HuH-7 (cell line): Measurements from ENCODE around the gene CAPN9.
A peak's percentile ranks its signal among the peaks of the same experiment; 100 is the strongest.
"Not testable (repeated sequence)": the region's sequence is repeated elsewhere in the genome, so short reads cannot be mapped to it uniquely, and the experiment has no call there.

Experiments
- DNase-seq: peaks from one replicate; pipeline ENCODE4 v3.0.0; 2011; ENCODE audit warnings: low spot score

The CAPN9 gene

DNA sequence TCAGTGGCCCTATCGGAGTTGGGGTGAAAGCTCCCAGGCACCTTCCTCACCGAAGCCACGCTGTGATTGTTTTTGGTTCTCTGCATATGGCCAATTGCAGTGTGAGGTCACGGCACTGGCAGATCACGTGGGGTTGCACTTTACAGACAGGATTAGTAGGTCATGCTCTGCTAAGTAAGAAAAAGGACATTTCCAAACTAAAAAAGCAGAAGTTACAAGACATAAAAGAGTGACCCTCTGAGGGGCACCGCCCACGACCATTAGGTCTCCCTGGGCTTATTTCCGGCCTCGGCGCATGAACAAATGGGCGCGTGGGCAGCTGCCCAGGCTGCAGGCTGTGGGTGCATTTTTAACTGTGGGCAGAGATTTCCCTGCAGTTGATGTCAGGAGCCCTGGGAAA, 2.0 kb downstream of the CAPN9 start:
- no peak for DNase-seq

DNA sequence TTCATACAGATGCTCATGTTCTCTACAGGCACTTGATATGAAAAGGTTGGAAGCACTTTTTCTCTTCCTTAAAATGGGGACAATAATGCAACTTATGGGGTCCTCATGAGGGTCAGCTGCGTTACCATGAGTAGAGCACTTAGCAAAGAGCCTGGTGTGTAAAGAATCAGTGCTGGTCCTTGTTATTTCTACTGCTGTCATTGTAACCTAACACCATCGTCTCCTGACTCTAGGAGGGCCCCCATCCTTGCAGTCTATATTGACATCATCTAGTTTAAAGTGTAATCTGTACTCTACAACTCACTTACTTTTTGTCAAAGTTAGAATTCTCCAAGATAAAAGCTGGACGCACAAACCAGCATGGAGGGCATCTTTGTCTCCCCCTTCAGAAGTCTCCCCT, 2.4 kb downstream of the CAPN9 start:
- DNase-seq: no peak

DNA sequence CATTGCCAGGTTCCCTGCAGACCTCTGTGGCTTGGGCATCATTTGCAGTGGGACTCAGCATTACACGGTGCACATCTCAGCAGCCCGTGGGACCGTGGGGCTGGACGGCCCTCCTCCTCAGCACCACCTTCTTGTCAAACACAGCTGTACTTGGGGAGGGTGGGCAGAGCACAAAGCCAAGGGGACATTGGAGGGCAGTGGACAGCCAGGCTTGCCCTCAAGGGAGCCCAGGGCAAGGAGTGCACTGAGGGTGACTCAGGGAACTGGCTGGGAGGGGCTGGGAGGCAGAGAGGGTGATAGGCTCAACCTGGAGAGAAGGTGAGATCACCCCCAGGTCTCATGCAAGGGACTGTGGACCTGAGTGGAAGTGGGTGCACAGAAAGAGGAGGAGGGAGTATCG, 3.4 kb downstream of the CAPN9 start:
- DNase-seq: no peak

DNA sequence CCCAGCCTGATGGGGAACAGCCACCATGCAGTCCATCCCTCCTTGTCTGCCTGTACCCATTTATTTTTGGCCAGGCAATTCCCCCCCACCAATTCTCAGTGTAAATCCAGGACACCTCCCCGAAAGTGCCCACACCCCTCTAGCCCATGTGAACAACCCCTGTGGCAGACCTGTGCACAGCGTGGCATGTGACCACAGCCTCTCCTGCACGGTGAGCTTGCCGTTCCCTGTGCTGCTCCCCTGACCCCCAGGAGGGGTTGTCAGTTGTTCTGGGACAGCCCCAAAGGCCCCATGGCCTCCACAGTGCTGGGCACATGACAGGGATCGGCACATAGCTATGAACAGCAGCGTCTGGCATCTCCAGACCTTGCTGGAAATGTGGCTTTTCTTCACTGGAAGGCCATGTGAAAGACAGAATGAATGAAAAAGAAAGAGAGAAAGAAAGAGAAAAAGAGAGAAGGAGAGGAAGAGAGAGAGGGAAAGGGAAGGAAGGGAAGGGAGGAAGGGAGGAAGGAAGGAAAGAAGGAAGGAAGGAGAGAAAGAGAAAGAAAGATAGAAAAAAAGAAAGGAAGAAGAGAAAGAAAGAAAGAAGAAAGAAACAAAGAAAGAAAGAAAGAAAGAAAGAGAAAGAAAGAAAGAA, 3.9 kb downstream of the CAPN9 start:
- DNase-seq: no peak

DNA sequence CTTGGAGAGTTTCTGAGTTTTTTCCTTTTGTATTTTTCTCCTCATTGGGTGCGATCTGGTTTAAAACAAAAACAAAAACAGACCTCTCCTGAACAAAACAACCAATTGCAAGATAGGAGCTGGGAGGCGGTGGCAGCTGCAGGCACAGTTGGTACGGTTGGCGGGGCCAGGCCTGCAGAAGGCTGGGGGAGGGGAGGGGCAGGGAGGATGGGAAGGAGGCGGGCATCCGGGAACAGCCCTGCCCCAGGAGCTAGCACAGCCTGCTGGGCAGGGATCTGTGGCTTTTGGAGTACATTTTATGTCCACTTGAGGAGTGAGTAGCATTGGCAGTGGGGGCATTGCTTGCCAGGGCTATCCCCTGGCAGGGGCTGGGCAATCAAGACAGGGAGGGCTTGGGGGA, 5.2 kb downstream of the CAPN9 start:
- no peak for DNase-seq

DNA sequence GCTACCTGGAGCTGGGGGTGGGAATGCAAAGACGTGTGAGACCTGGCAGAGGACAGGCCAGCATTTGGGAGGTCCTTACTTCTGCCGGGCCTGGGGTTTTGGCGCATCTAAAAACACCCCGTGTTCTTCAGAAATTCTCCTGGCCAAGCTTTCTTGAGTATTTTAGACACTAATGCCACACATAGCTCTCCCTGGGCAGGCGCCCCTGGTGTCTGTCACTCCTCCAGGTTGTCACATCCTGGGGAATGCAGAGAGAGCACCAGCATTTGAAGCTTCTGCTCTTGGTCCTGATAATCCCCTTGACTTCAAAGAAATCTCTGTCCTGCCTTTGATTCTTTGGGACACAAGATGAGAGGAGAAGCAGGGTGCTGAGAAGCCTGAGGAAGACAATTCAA, 6.0 kb downstream of the CAPN9 start:
- no peak for DNase-seq

DNA sequence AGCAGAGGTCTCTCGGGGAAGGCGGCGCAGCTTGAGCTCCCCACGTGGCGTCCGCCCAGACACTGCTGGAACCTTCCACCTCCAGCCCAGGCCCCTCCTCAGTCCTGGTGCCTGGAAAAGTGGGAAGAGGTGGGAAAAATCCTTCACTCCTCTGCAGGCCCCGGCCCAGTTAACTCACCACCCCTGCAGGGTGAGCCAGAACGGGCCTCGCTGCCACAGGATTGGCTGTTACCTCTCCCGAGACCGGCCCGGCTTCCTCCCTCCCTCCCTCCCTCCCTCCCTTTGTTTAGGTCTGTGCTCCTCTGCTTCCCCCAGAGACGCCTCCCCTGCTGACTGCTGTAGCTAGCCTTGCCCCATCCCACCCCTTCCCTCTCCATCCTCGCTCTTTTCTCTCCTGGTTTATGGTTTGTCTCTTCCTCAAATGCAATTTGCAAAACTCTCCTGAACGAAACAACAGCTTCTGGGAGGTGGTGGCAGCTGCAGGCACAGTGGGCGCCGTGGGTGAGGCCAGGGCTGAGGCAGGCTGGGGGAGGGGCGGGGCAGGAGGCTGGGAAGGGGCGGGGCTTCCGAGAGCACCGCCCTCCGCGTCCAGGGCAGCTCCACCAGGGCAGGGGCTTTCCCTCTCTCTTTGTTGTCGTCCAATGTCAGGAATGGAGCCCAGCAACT, 6.5 kb downstream of the CAPN9 start:
- DNase-seq: no peak

DNA sequence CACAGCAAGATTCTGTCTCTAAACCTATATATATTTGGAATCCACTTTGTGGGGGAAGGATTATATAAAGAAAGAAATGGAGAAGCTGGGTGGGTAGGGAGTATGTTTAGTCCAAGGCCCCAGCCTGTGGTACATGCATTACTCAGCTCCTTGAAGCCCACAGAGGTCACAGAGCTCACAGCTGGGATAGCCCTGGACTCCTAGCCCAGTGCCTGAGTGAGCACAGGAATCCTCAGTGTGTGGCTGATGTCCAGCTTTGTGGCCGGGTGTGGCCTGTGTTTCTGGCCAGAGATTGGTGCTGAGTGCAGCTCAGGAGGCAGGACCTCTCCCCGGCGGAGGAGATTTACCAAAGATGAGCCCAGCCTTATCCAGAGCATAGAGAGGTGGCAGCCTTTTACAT, 7.6 kb downstream of the CAPN9 start:
- DNase-seq: no peak

DNA sequence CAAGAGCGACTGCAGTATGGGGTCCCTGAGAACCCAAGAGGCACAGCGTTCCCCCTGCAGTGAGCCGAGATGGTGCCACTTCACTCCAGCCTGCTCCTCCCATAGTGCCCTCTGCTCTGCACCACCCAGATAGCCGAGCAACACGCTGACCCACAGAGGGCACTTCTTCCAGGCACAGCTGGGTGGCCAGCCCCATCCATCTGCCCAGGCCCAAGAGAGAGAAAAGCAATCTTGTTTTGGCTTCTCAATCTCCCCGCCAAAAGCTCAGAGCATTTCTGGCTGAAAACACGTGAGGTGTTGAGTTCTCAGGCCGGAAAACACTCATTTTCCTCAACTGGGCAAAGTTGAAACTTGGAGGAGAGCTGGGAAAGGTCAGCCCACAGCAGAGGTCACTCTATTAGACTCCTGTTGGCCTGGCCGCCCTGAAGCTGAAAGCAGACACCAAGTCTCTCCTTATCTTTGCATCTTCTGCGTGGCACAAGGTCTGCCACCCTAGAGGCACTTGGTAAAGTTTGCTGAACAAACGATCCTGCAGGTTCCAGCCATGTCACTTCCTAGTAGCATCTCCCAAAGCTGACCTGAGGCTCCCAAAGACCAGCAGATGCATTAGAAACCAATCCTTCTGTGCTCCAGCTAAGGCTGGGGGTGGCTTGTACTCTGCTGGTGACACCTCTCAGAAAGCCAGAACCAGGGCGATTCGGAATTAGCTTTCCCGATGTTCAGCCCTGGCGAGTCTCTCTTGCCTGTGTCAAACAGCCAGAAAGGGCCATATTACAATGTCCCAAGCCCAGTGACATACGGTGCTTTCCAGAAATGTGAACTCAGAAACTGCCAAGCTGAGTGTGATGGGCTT, 10.9 kb downstream of the CAPN9 start:
- DNase-seq: no peak

DNA sequence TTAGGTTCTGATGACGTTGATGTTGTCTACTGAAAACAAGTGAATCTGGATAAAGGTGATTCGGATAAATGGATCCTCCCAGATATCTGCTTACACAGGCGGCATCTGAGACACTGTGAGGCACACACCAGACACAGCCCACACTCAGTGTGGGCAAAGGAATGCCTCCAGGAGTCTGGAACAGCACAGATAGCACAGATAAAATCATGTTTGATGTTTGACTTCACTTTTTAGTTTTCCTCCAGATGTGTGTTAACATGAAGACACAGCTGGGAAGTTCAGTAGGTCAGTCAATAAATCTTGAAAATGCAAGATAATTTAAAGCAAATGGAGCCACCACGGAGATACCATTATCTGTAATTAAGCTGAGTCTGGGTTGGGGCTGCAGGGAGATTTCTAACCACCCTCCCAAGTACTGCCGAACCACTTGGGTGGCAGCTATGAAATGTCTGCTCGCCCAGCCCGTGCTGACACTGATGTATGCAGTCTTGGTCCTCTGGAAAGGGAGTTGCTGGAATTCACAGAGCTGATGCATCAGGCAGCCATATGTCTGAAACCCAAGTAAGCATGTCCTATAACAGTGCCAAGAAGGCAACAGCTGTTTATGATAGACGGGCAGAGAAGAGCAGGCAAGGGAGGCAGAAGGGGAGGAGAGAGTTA, 11.7 kb downstream of the CAPN9 start:
- DNase-seq: no peak

DNA sequence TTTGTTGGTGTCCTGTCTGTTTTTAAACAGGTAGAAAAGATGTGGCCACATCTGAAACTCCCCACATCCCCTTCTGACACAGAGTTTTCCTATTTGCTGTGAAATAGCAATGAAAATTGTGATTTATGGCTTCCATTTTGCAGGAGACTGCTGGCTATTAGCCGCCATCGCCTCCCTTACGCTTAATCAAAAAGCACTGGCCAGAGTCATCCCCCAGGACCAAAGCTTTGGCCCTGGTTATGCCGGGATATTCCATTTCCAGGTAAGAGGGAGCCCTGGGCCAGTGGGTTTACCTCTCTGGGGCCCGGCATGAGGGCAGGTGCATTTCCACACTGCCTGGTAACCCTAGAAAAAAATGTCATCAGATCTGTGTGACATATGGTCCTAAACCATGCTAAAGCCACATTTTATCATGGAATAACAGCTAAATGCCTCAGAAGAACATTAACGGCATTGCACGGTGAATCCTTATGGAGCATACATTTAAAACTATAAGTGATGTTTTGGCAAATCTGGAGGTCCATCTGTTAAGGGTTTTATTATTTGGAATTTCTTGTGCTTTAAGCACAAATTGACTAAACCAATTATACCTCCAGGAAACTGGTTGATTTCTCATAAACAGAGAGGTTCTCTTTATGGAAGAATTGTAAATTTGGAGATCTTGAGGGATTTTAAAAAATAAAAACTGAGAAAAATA, 12.3 kb downstream of the CAPN9 start:
- DNase-seq: no peak

DNA sequence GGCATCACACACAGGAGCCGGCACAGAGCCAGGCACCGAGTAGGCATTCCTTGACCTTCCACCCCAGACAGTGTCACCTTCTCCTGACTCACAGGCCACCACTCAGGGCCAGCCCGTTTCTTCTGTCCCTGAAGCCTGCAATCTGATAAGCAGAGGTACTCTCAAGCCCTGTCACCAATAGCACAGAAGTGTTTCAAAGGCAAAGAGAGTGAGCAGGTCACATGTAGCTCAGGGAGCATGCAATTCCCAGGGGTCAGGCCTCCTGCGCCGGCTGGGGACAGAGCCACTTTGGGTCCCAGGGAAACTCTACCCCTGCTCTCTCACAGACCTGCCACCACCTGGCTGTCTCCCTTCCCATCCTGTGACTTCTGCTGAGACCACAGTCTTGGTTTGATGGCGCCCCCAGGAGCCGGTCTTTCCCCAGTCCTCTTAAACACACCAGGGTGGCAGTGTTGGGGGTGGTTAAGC, 13.2 kb downstream of the CAPN9 start:
- peak; percentile 71 for DNase-seq

DNA sequence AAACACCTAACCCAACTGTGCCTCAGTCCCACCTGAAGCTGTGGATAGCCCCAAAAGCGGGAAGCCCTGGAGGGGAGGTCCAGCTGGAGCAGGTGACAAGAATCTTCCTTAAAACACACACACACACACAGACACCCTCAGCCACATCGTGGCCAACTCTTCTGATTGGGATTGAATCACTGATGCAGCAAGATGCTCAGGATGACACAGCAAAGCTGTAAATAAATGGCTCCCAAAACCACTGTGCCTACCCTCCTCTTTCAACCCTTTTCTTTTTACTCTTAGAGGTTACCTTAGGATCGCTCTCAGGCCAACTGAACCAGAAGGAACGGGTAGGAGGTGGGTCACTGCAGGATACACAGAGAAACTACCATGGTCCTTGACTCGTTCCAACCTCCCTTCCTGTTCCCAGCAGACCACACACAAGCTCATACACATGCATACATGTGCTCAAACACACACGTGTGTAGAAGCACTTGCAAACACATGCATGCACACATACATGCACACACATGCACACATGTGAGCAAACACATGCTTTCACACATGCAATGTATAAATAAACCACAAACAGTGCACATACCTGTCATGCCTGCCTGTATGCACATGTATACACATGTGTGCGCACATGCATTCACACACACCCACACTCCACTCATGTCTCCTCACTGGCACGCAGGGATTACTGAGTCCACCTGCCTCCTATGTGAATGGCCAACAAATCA, 14.4 kb downstream of the CAPN9 start:
- no peak for DNase-seq

DNA sequence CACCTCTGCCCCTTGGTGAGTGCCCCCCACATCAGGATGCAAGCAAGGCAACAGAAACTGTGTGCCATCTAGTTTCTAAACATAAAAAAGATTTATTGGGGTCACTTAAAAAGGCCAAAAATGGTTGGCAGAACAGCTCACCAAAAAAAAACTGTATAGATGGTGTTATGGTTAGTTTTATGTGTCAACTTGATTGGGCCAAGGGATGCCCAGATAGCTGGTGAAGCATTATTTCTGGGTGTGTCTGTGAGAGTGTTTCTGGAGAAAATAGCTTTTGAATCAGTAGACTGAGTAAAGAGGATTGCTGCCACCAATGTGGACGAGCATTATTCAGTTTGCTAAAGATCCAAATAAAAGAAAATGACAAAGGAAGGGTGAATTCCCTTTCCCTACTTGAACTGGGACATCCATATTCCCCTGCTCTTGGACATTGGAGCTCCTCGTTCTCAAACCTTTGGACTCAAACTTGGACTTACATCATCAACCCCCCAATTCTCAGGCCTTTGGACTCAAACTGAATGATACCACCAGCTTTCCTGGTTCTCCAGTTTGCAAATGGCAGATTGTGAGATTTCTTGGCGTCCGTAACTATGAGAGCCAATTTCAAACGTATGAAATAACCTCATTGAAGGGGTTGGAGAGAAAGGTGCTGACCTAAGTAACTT, 16.9 kb downstream of the CAPN9 start:
- no peak for DNase-seq

DNA sequence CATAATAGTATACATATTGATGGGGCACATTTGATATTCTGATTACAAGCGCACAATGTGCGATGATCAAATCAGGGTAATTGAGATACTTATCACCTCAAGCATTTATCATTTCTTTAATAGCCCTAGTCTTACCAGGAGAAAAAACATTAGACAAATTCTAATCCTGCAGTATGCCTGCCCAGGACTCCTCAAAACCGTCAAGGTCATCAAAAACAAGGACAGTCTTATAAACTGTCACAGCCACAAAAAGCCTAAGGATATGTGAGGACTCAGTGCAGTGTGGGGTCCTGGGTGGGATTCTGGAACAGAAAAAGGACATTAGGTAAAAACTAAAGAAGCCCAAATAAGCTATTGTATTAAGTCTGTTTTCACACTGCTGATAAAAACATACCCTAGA, 19.1 kb downstream of the CAPN9 start:
- no peak for DNase-seq

DNA sequence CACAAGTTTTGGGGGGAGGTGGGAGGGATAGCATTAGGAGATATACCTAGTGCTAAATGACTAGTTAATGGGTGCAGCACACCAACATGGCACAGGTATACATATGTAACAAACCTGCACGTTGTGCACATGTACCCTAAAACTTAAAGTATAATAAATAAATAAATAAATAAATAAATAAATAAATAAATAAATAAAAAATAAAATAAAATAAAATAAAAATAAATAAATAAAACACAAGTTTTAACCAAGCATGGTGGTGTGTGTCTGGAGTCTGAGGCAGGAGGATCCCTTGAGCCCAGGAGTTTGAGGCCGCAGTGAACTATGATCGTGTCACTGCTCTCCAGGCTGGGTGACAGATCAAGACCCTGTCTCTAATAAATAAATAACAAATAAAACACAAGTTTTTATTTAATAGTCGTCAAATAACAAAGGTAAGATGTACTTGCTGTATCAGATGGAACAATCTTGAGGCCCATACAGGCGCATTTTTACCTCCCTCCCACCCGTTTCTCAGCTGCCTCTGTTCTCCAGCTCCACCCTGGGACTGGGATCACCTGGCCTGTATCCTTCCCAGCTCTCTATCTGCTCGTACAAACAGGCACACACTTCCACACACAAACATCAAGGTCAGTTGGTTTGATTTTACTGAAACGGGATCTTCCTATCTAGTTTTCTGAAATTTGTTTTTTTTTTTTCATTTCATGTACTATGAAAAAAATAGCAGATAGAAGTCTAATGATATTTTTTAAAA, 20.8 kb downstream of the CAPN9 start:
- not testable (repeated sequence) for DNase-seq

DNA sequence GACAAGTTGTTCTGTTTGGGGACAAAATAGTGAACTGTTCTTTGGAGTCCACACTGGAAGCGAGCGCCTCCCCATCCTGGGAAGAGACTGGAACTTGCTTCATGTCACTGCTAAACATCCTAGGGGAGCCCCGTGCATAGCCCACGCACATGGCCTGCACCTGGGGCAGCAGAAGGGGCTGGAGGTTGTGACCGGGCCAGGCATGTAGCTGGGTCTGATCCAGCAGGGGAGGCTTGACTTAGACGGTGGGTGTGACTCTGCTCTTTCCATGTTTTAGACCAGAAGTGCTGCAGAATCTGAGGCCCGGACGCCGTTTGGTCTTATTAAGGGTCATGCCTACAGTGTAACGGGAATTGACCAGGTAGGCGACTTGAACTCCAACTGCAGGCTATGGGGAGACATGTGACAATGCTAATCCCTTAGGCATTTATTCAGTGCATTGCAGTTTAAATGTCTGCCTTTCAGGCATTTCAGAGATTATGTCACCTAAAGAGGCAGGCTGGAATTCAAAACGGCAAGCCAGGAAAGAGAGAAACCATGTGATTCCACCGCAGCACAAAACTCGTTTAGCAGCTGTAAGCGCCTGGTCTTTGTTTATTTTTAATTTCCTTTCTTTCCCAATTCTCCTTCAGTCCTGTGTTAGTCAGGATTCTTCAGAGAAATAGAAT, 21.8 kb downstream of the CAPN9 start:
- no peak for DNase-seq

DNA sequence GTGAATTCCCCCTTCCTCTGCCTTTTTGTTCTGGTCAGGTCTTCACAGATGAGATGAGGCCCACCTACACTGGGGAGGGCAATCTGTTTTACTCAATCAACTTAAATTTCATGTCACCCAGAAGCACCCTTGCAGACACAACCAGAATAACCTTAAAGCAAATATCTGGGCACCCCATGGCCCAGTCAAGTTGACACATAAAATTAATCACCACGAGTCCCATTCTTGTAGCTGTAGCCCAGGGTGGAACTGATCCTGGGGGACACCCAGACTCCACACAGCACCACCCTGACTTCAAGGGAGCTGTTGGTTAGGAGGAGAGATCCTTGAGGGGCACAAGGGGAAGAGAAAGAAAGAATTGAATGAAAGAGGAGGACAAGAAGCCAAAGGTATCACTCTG, 23.1 kb downstream of the CAPN9 start:
- no peak for DNase-seq

DNA sequence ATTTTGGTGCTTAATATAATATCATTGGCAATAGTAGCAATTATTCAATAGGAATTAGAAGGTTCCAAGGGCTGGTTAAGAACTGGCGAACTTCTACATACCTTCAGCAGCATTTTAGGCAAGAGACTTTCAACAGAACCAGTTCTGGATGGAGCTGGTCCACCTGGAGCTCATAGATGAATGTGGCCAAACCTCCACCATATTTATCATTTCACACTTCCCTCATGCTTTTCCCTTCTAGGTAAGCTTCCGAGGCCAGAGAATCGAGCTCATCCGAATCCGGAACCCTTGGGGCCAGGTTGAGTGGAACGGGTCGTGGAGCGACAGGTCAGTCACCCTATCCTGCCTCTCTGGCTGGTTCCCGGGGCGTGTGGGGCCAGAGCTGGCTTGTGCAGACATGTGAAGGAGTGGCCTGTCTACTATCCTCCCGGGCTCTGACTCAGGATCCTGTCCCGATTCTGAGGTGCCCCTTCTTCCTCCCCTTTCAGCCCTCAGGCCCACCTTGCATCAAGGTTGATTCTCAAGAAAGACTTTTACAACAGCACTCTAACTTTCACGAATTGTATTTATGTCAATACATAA, 24.7 kb downstream of the CAPN9 start:
- no peak for DNase-seq
